Breast epithelium (tissue), 3 donors: ENCODE data around the gene ITGA6.

Experiments used
- POLR2A ChIP-seq: fragments of 450-650 bp; IDR thresholded peaks from one replicate; pipeline ENCODE4 v1.6.1; 2016; ENCODE audit warnings: antibody characterized with exemption, mild to moderate bottlenecking, moderate library complexity
- TF ChIP-seq, protein P1 (sequence below), 3 donors: fragments of 450-650 bp; IDR thresholded peaks; one replicate each; pipeline ENCODE4 v1.5.1; 2016 to 2017; ENCODE audit warnings: antibody characterized with exemption in 3 of 3, mild to moderate bottlenecking in 3 of 3, moderate library complexity in 3 of 3

DNA sequence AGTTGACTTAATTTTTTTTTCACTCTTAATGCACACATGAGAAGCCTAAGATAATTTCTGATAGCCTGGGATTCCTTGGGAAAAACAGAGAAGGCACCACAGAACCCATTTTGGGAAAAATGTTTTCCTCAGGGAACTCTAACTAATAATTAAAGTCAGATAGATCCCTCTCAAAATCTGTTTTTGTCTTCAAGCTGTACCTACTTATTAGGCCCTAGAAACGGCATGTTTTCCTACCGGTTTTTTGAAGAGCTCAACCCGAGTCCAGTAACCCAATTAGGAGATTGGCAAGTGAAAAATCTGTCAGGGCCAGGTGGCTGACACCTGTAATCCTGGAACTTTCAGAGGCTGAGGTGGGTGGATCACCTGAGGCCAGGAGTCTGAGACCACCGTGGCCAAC lies 112.4 kb downstream of the ITGA6 start:
- TF ChIP-seq, protein P1, sequence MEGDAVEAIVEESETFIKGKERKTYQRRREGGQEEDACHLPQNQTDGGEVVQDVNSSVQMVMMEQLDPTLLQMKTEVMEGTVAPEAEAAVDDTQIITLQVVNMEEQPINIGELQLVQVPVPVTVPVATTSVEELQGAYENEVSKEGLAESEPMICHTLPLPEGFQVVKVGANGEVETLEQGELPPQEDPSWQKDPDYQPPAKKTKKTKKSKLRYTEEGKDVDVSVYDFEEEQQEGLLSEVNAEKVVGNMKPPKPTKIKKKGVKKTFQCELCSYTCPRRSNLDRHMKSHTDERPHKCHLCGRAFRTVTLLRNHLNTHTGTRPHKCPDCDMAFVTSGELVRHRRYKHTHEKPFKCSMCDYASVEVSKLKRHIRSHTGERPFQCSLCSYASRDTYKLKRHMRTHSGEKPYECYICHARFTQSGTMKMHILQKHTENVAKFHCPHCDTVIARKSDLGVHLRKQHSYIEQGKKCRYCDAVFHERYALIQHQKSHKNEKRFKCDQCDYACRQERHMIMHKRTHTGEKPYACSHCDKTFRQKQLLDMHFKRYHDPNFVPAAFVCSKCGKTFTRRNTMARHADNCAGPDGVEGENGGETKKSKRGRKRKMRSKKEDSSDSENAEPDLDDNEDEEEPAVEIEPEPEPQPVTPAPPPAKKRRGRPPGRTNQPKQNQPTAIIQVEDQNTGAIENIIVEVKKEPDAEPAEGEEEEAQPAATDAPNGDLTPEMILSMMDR (IDR thresholded peaks at IDR 0.05): no peak
- TF ChIP-seq POLR2A: no peak
